Right cardiac atrium (tissue), 5 donors: Measurements from ENCODE around the gene DIPK1B. TPM values are rescaled to one million over a fixed set of nuclear protein-coding genes. Genes with fewer than 3 reads are reported as not detected.

ENCODE experiments used
- ATAC-seq, 2 donors: fragments of 200-7000 bp; cut with Tn5 transposase; one replicate each; pipeline versions ENCODE4 v1.8.0 to v1.9.1; 2020; ENCODE audit warnings: moderate library complexity in 2 of 2, mild to moderate bottlenecking in 1 of 2
- DNase-seq, 3 donors: peaks; one replicate each; pipeline ENCODE4 v3.0.0-alpha.2; 2020
- H3K27ac ChIP-seq: one replicate; pipeline ENCODE4 v1.5.1; 2013; ENCODE audit warnings: mild to moderate bottlenecking, low read length, control low read depth, moderate library complexity
- H3K27me3 ChIP-seq: one replicate; pipeline ENCODE4 v1.6.1; 2013; ENCODE audit not compliant: control insufficient read depth, insufficient read depth
- H3K4me1 ChIP-seq: one replicate; pipeline ENCODE4 v1.6.1; 2013; ENCODE audit warnings: low read length; ENCODE audit not compliant: control insufficient read depth, insufficient read depth
- H3K4me3 ChIP-seq: one replicate; pipeline ENCODE4 v1.5.1; 2013; ENCODE audit warnings: low read length, control low read depth
- H3K9me3 ChIP-seq: one replicate; pipeline ENCODE4 v1.6.1; 2013; ENCODE audit warnings: low read length; ENCODE audit not compliant: control insufficient read depth
- WGBS: extraction: QIAGEN DNeasy Blood & Tissue Kit; methylation state at CpG from one replicate; pipeline ENCODE4 v1.1.7; 2013; 5-methylcytosine and 5-hydroxymethylcytosine counted together
- intact Hi-C, 4 donors: fragments of 100-400 bp; cut with DNase I; formaldehyde crosslinking; loops; one replicate each; pipeline versions ENCODE4 v1.11.0 to v1.14.0; 2022 to 2023
- polyA plus RNA-seq: library from polyadenylated mRNA; stranded (reverse); fragments of 200-250 nt; gene quantifications from one replicate; pipeline ENCODE4 v1.2.3, GENCODE V29; 2013
- total RNA-seq, 4 donors: library from RNA; stranded (reverse); fragmentation: NEBNext Ultra II Directional; extraction: Animal tissue kit (Norgen Biotek cat#: 25700); gene quantifications; one replicate each; pipeline ENCODE4 v1.2.1, GENCODE V29; 2021
- donor health status: healthy with polysubstance abuse.
- donor health status: DM: no; HTN: yes; CAD: no.
- donor health status: DM: no; HTN: no; CAD: no.
- donor health status: DM: no; HTN: yes; CAD: no; lungs with severe emphysema.
- donor health status: DM: yes; HTN: yes; CAD: no.

DIPK1B gene
- total and polyA plus RNA-seq, 5 donors = 34.2 to 42.7 (median 38.1) TPM

DNA sequence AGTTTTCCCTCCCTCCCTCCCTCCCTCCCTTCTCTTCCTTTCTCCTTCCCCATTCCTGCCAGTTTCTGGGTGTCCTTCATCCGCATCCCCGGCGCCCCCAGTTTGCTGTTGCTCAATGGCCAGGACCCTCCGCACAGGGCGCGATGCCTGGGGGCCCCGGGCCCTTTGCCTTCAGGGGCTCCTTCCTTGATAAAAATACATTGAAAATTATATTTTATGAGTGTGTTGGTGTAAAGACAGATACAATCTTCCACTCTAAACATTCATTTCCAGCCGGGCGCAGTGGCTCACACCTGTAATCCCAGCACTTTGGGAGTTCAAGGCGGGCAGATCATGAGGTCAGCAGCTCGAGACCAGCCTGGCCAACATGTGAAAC, 17.5 kb upstream of the DIPK1B start:
- intact Hi-C loops = loop anchor here in 1 of 4 donors (5.0 kb wide), 2 partner anchors 48 to 208 kb away; no protein-coding TSS in a partner anchor
- ATAC-seq = no peak
- 93% methylated on average over 11 of the region's 11 CpGs for WGBS

GRCh38 chr9:136695435-136695895, 16.9 kb upstream of the DIPK1B start:
- 76% methylated on average over 10 of the region's 10 CpGs for WGBS
- Histone ChIP-seq H3K27me3 (no peaks in the 10 kb centered on the region), H3K27ac (no peak overlapping the region), H3K4me1 (no peaks in the 10 kb centered on the region), H3K4me3 (no peak overlapping the region), H3K9me3 (no peaks in the 10 kb centered on the region)
- intact Hi-C loops = no loop called here
- DNase-seq (peak in 2 of 3 donors; percentile 52 to 63), ATAC-seq (no peak)

More for the DNA sequence above, 17.5 kb upstream of the DIPK1B start:
- Histone ChIP-seq H3K27ac (no peak overlapping the region), H3K9me3 (no peaks in the 10 kb centered on the region), H3K4me3 (no peak overlapping the region), H3K4me1 (no peaks in the 10 kb centered on the region), H3K27me3 (no peaks in the 10 kb centered on the region)
- DNase-seq = no peak

DNA sequence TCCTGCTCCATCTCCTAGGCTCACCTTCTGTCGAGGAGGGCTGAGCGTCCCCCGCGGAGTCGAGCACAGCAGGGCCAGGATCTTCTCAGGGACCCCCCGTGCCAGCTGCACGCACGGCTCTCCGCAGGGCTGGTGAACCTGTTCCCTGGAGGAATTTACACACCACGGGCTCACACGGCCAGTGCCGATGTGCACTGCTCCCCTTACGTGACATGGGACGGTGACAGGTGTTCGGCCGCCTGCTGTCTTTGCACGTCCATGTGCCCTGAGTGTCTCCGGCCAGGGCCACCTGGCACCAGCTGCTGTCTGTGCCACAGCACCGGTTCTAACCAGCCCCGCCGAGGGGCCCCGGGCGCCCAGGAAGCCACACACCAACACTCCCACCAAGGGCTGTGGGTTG, 16.4 kb upstream of the DIPK1B start:
- DNase-seq = peak in 2 of 3 donors; percentile 55 to 58
- Histone ChIP-seq H3K4me3 (no peak overlapping the region), H3K4me1 (no peaks in the 10 kb centered on the region), H3K27ac (no peak overlapping the region), H3K27me3 (no peaks in the 10 kb centered on the region), H3K9me3 (no peaks in the 10 kb centered on the region)
- no peak for ATAC-seq
- intact Hi-C loops = no loop called here
- WGBS = 87% methylated on average over 23 of the region's 23 CpGs

DNA sequence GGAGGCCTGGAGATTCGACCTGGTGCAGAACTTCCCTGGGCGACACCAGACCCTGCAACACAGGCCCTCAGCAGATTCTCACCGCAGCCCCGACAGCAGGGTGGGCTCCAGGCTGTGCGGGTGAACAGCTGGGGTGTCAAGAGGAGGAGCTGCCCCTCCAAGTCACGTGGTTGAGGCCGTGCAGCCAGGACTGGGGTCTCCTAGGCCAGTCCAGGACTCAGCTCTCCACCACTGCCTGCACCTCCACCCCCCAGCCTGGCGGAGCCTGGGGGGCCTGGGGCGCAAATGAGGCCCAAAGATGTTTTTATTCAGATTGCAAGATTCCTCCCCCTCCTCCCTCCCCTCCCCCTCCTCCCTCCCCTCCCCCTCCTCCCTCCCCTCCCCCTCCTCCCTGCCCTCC, 15.9 kb upstream of the DIPK1B start:
- ATAC-seq (no peak), DNase-seq (peak in 1 of 3 donors; percentile 56)
- H3K9me3 ChIP-seq = no peaks in the 10 kb centered on the region
- intact Hi-C loops = no loop called here
- 76% methylated on average over 9 of the region's 9 CpGs for WGBS
- H3K4me3 ChIP-seq = no peak overlapping the region
- H3K27me3 ChIP-seq = no peaks in the 10 kb centered on the region
- H3K4me1 ChIP-seq = no peaks in the 10 kb centered on the region
- no peak overlapping the region for H3K27ac ChIP-seq

GRCh38 chr9:136697146-136697820, 15.1 kb upstream of the DIPK1B start:
- Histone ChIP-seq H3K4me3 (no peak overlapping the region), H3K27ac (no peak overlapping the region), H3K27me3 (no peaks in the 10 kb centered on the region), H3K4me1 (no peaks in the 10 kb centered on the region), H3K9me3 (no peaks in the 10 kb centered on the region)
- DNase-seq = peak; percentile 24 to 48 (median 44)
- 58% methylated on average over 23 of the region's 23 CpGs for WGBS
- intact Hi-C loops = no loop called here
- ATAC-seq = no peak

DNA sequence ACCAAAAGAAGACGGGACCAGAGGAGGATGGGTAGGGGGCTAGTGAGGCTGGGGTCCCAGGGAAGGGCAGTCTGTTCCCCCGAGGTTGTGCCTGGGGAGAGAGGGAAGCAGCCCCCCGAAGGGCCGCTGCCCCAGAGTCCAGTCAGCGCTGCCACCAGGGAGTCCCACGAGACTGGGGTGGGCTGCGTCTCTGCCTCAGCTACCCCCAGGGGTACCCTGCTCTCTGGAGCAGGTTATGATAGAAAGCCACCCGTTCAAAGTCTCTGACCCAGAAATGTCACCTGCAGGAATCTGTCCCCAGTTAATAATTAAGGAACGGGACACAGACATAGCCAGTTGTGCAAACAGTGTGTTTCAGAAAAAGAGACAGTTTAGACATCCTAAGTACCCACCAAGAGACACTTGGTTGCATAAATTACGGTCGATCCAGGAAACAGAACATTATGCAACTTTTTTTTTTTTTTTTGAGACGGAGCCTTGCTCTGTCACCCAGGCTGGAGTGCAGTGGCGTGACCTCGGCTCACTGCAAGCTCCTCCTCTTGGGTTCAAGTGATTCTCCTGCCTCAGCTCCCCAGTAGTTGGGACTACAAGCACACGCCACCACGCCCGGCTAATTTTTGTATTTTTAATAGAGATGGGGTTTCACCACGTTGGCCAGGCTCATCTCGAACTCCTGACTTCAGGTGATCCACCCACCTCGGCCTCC, 14.4 kb upstream of the DIPK1B start:
- Histone ChIP-seq H3K27ac (no peak overlapping the region), H3K9me3 (no peaks in the 10 kb centered on the region), H3K4me1 (no peaks in the 10 kb centered on the region), H3K4me3 (no peak overlapping the region), H3K27me3 (no peaks in the 10 kb centered on the region)
- ATAC-seq = no peak
- intact Hi-C loops = no loop called here
- DNase-seq = peak in 1 of 3 donors; percentile 53
- 73% methylated on average over 20 of the region's 20 CpGs for WGBS

- Histone ChIP-seq H3K27ac (no peak overlapping the region), H3K9me3 (no peaks in the 10 kb centered on the region), H3K4me1 (no peaks in the 10 kb centered on the region), H3K4me3 (no peak overlapping the region), H3K27me3 (no peaks in the 10 kb centered on the region)
- WGBS = 88% methylated on average over 11 of the region's 11 CpGs
- DNase-seq (no peak), ATAC-seq (no peak)
- intact Hi-C loops = no loop called here
These were observed 13.6 kb upstream of the DIPK1B start for GRCh38 chr9:136698635-136699246.

DNA sequence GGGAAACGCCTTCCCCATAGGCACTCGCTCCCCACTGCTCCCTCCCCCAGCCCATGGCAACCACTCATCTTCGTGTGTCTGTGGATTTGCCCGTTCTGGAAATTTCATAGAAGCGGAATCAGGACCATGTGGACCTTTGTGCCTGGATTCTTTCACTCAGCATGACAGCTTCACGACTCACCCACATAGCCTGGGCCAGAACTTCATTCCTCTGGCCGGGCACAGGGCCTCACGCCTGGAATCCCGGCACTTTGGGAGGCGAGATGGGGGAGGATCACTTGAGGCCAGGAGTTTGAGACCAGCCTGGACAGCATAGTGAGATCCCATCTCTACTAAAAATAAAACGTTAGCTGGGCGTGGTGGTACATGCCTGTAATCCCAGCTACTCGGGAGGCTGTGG, 12.1 kb upstream of the DIPK1B start:
- no peak overlapping the region for H3K4me3 ChIP-seq
- no peaks in the 10 kb centered on the region for H3K9me3 ChIP-seq
- no peak for ATAC-seq
- WGBS = 76% methylated on average over 13 of the region's 13 CpGs
- H3K27me3 ChIP-seq = no peaks in the 10 kb centered on the region
- no peaks in the 10 kb centered on the region for H3K4me1 ChIP-seq
- intact Hi-C loops = no loop called here
- no peak overlapping the region for H3K27ac ChIP-seq
- DNase-seq = no peak

GRCh38 chr9:136700959-136701667, 11.3 kb upstream of the DIPK1B start:
- 24% methylated on average over 38 of the region's 38 CpGs for WGBS
- no peak overlapping the region for H3K4me3 ChIP-seq
- no peak overlapping the region for H3K27ac ChIP-seq
- no peak for DNase-seq
- no peaks in the 10 kb centered on the region for H3K27me3 ChIP-seq
- intact Hi-C loops = no loop called here
- H3K9me3 ChIP-seq = no peaks in the 10 kb centered on the region
- H3K4me1 ChIP-seq = no peaks in the 10 kb centered on the region
- peak in 1 of 2 donors; percentile 28 for ATAC-seq

DNA sequence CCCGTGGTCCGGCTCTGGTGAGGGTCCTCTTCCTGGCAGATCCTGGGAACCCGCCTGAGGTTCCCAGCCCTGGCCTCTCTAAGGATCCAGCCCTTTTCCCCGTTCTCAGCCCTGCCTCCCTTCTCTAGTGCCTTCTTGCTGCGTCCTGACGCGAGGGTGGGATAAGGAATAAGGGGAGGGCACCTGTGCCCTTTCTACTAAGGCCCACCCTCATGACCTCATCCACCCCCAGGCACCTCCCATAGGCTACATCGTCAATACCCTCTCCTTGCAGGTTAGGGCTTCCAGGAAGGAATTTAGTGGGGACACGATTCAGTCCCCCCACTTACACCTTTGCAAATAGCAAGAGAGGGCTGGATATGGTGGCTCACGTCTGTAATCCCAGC, 10.7 kb upstream of the DIPK1B start:
- intact Hi-C loops = no loop called here
- 53% methylated on average over 10 of the region's 10 CpGs for WGBS
- H3K4me3 ChIP-seq = no peak overlapping the region

More for the DNA sequence above, 10.7 kb upstream of the DIPK1B start:
- Histone ChIP-seq H3K27ac (no peak overlapping the region), H3K4me1 (no peaks in the 10 kb centered on the region), H3K27me3 (no peaks in the 10 kb centered on the region), H3K9me3 (no peaks in the 10 kb centered on the region)
- ATAC-seq (peak in 1 of 2 donors; percentile 5), DNase-seq (no peak)
